A549 (cell line): ENCODE data around the gene PLCB4. TPM values are rescaled to one million over a fixed set of nuclear protein-coding genes. Genes with fewer than 3 reads are reported as not detected.

Experiments
- ATAC-seq, 2 experiments: fragments of 200-7000 bp in 1 of 2; fragments of >200 bp in 1 of 2; cut with Nextera tagmentation in 1 of 2; cut with Tn5 transposase in 1 of 2; 3 replicates each; pipeline versions ENCODE4 v1.8.0 to v1.9.1; 2018 to 2020; ENCODE audit warnings: mild to moderate bottlenecking in 1 of 2, moderate library complexity in 1 of 2
- CTCF ChIA-PET: fragments of 300-600 bp; sonication (Branson Sonifier 250); formaldehyde crosslinking; extraction: SDS; loops from one replicate; lab custom pipeline; 2021; ENCODE audit warnings: antibody characterized with exemption, inconsistent platforms; lab: Yijun Ruan, JAX
- POLR2A ChIA-PET: fragments of 350-600 bp; formaldehyde crosslinking; extraction: SDS; loops from one replicate; lab custom pipeline; 2021; ENCODE audit warnings: antibody characterized with exemption, inconsistent platforms; lab: Yijun Ruan, JAX
- DNase-seq, 2 experiments: peaks; one replicate each; pipeline versions ENCODE4 v3.0.0 to v3.0.0-alpha.2; 2011 to 2016; ENCODE audit warnings: low read depth in 1 of 2, low spot score in 1 of 2
- FAIRE-seq: peaks from 2 replicates; lab custom pipeline; 2011; peaks lifted over from hg19 to GRCh38; lab: Jason Lieb, UNC
- H3K27ac ChIP-seq, 2 experiments: fragments of >200 bp; sonication (Bioruptor Twin); formaldehyde crosslinking; 3 replicates each; pipeline ENCODE4 v1.5.1; 2016 to 2017
- H3K4me1 ChIP-seq: fragments of >200 bp; sonication (Bioruptor Twin); formaldehyde crosslinking; 3 replicates; pipeline ENCODE4 v1.6.1; 2016
- H3K4me2 ChIP-seq: fragments of >200 bp; sonication (Bioruptor Twin); formaldehyde crosslinking; 3 replicates; pipeline ENCODE4 v1.6.1; 2016
- H3K4me3 ChIP-seq: fragments of >200 bp; sonication (Bioruptor Twin); formaldehyde crosslinking; 3 replicates; pipeline ENCODE4 v1.5.1; 2016
- H3K9me3 ChIP-seq: fragments of >200 bp; sonication (Bioruptor Twin); formaldehyde crosslinking; 3 replicates; pipeline ENCODE4 v1.6.1; 2016
- CBX2 ChIP-seq: fragments of 200-600 bp; sonication (generic); IDR thresholded peaks from 2 replicates; pipeline ENCODE4 v1.6.1; 2016; ENCODE audit warnings: low read depth, mild to moderate bottlenecking, borderline replicate concordance
- CBX8 ChIP-seq: fragments of 200-600 bp; sonication (generic); IDR thresholded peaks from 2 replicates; pipeline ENCODE4 v1.6.1; 2016
- CEBPB ChIP-seq, 2 experiments: fragments of >200 bp in 1 of 2; sonication (Bioruptor Twin) in 1 of 2; formaldehyde crosslinking in 1 of 2; IDR thresholded peaks; 2 replicates each; pipeline ENCODE4 v1.6.1; 2012 to 2016
- EHMT2 ChIP-seq: fragments of 200-600 bp; sonication (generic); IDR thresholded peaks from 2 replicates; pipeline ENCODE4 v1.6.1; 2016; ENCODE audit warnings: antibody characterized with exemption, low read depth, mild to moderate bottlenecking, moderate library complexity
- EP300 ChIP-seq, 2 experiments: fragments of >200 bp; sonication (Bioruptor Twin); formaldehyde crosslinking; IDR thresholded peaks; 2 replicates in 1 of 2; 3 replicates in 1 of 2; pipeline ENCODE4 v1.6.1; 2016 to 2017
- FOSL2 ChIP-seq, 2 experiments: fragments of 450-650 bp in 1 of 2; fragments of >200 bp in 1 of 2; sonication (Bioruptor Twin) in 1 of 2; formaldehyde crosslinking; IDR thresholded peaks; 2 replicates each; pipeline versions ENCODE4 v1.5.0 to v1.6.1; 2016 to 2020; ENCODE audit warnings: mild to moderate bottlenecking in 1 of 2, moderate library complexity in 1 of 2
- HDAC2 ChIP-seq: fragments of 200-600 bp; sonication (generic); IDR thresholded peaks from 2 replicates; pipeline ENCODE4 v1.6.1; 2016
- HEYL ChIP-seq: fragments of 250-450 bp; sonication (Bioruptor Pico); IDR thresholded peaks from 2 replicates; pipeline ENCODE4 v1.8.0; 2021; ENCODE audit warnings: mild to moderate bottlenecking, moderate library complexity
- HOXB13 ChIP-seq: fragments of 250-450 bp; sonication (Bioruptor Pico); IDR thresholded peaks from 2 replicates; pipeline ENCODE4 v1.5.0; 2020; ENCODE audit warnings: low read depth, mild to moderate bottlenecking, moderate library complexity
- HOXB5 ChIP-seq: fragments of 250-450 bp; sonication (Bioruptor Pico); IDR thresholded peaks from 2 replicates; pipeline ENCODE4 v1.5.0; 2020; ENCODE audit warnings: mild to moderate bottlenecking, moderate library complexity
- KDM5A ChIP-seq: fragments of 200-600 bp; sonication (generic); IDR thresholded peaks from 2 replicates; pipeline ENCODE4 v1.6.1; 2016; ENCODE audit warnings: antibody characterized with exemption, mild to moderate bottlenecking
- MAFK ChIP-seq: fragments of 450-650 bp; IDR thresholded peaks from 2 replicates; pipeline ENCODE4 v1.6.1; 2014; ENCODE audit not compliant: partially characterized antibody
- NFE2L2 ChIP-seq: fragments of 150-350 bp; conservative IDR thresholded peaks from 2 replicates; pipeline ENCODE4 v1.6.1; 2014; ENCODE audit warnings: low read length
- PHF8 ChIP-seq: fragments of 200-600 bp; sonication (generic); IDR thresholded peaks from 2 replicates; pipeline ENCODE4 v1.6.1; 2016; ENCODE audit warnings: low read depth, mild to moderate bottlenecking, antibody characterized with exemption, moderate library complexity, borderline replicate concordance
- POLR2A ChIP-seq: IDR thresholded peaks from 2 replicates; pipeline ENCODE4 v1.6.1; 2012; ENCODE audit warnings: mild to moderate bottlenecking, low read length
- RAD21 ChIP-seq, 2 experiments: fragments of >200 bp in 1 of 2; sonication (Bioruptor Twin) in 1 of 2; formaldehyde crosslinking in 1 of 2; IDR thresholded peaks in 1 of 2; conservative IDR thresholded peaks in 1 of 2; 2 replicates in 1 of 2; 3 replicates in 1 of 2; pipeline ENCODE4 v1.6.1; 2012 to 2018; ENCODE audit warnings: inconsistent platforms in 1 of 2
- RNF2 ChIP-seq: fragments of 200-600 bp; sonication (generic); IDR thresholded peaks from 2 replicates; pipeline ENCODE4 v1.6.1; 2016; ENCODE audit warnings: low read depth, mild to moderate bottlenecking, antibody characterized with exemption, moderate library complexity, borderline replicate concordance
- TFCP2L1 ChIP-seq: fragments of 250-450 bp; sonication (Bioruptor Pico); IDR thresholded peaks from 2 replicates; pipeline ENCODE4 v1.5.0; 2021; ENCODE audit warnings: mild to moderate bottlenecking
- ZSCAN20 ChIP-seq: fragments of 250-450 bp; sonication (Bioruptor Pico); IDR thresholded peaks from 2 replicates; pipeline ENCODE4 v1.8.0; 2022; ENCODE audit warnings: mild to moderate bottlenecking, moderate library complexity
- WGBS: methylation state at CpG from one replicate; pipeline ENCODE4 v1.1.6; 2017; ENCODE audit errors: missing lambda C conversion rate; 5-methylcytosine and 5-hydroxymethylcytosine counted together
- polyA plus RNA-seq, 4 experiments: library from polyadenylated mRNA; depleted of rRNA in 3 of 4; stranded (reverse); fragments of >200 nt; fragmentation: RNase III in 1 of 4; extraction: RNeasy Plus Mini Kit Qiagen cat#74134 plus additional on column Dnase treatment in 1 of 4; gene quantifications; 2 replicates in 3 of 4; 3 replicates in 1 of 4; pipeline ENCODE4 v1.2.3, GENCODE V29; 2011 to 2017
- TF ChIP-seq, protein P1 (sequence below): IDR thresholded peaks from 2 replicates; pipeline ENCODE4 v1.6.1; 2012
- TF ChIP-seq, protein P2 (sequence below): fragments of >200 bp; sonication (Bioruptor Twin); formaldehyde crosslinking; IDR thresholded peaks from 3 replicates; pipeline ENCODE4 v1.6.1; 2016
- TF ChIP-seq, protein P3 (sequence below): fragments of >200 bp; sonication (Bioruptor Twin); formaldehyde crosslinking; IDR thresholded peaks from 3 replicates; pipeline ENCODE4 v1.5.1; 2016
- TF ChIP-seq, protein P4 (sequence below): fragments of 250-450 bp; sonication (Bioruptor Pico); IDR thresholded peaks from 2 replicates; pipeline ENCODE4 v1.5.0; 2020; ENCODE audit warnings: low read depth, mild to moderate bottlenecking, moderate library complexity
- TF ChIP-seq, protein P5 (sequence below): fragments of 450-650 bp; IDR thresholded peaks from 2 replicates; pipeline ENCODE4 v1.6.1; 2014; ENCODE audit warnings: antibody characterized with exemption

The PLCB4 gene
- polyA plus RNA-seq, 2 of the 4 experiments (the other 2 are of a cell fraction): 17.1 to 32.1 TPM

DNA sequence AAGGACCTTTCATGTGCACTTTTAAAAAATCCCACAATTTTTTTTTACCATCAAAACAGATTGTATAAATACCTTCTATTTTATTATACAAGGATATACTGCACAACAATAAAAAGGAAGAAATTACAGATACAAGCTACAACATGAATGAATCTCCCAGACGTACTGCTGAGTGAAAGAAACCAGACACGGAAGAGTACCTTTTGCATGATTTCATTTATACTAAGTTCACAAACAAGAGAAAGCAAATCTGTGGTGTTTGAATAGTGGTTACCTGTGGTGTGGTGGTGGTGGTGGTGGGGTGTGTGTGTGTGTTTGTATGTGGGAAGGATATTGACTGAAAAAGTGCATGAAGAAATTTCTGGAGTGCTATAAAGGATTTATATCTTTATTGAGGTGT, 6.8 kb upstream of the PLCB4 start:
- no peak overlapping the region for H3K27ac ChIP-seq
- no peak for TF ChIP-seq RNF2
- peaks cover 21% of the 10 kb centered on the region for H3K4me1 ChIP-seq
- ChIA-PET POLR2A (interaction anchor here (0.6 kb wide), 1 partner anchor 16 kb away, joined by 3 read pairs; no protein-coding TSS in a partner anchor), CTCF (interaction anchor here (0.7 to 0.8 kb wide), 2 partner anchors 187 to 331 kb away, joined by 3 read pairs; no protein-coding TSS in a partner anchor)
- 86% methylated on average over 2 of the region's 2 CpGs for WGBS
- ATAC-seq (no peak), DNase-seq (no peak), FAIRE-seq (no peak)
- H3K4me2 ChIP-seq: no peak overlapping the region
- H3K9me3 ChIP-seq: no peaks in the 10 kb centered on the region
- no peak overlapping the region for H3K4me3 ChIP-seq

DNA sequence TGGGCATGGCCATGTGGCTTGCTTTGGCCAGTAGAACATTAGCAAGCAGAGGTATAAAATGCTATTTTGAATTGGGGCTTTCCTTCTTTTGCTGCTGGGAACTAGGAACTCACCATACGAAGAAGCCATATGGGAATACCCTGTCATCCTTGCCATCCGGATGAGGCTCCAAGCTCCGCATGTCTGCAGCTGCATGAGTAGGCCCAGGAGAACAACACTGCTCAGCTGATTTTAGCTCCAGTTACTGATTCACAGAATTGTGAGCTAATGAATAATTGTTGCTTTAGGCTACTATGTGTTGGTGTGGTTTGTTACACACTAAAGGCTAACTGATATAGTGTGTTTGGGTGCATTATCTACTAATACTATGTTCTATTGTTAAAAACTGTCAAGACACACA, 2.7 kb upstream of the PLCB4 start:
- DNase-seq (peak in 1 of 2 experiments; percentile 37), FAIRE-seq (peak; percentile 79), ATAC-seq (no peak)
- Histone ChIP-seq H3K4me3 (no peak overlapping the region), H3K27ac (peak overlapping the region; percentile 90 to 97; a peak in 4 of 6 replicates), H3K4me1 (peaks cover 32% of the 10 kb centered on the region), H3K9me3 (no peaks in the 10 kb centered on the region)
- POLR2A ChIA-PET: no interaction called here
- no peak for TF ChIP-seq CBX2
- TF ChIP-seq MAFK: peak; percentile 43
- TF ChIP-seq, protein P1, sequence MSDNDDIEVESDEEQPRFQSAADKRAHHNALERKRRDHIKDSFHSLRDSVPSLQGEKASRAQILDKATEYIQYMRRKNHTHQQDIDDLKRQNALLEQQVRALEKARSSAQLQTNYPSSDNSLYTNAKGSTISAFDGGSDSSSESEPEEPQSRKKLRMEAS: peak; percentile 50; the same call in 1 of the 2 replicates
- TF ChIP-seq, all 56 proteins: peak for 2
- 44% methylated on average over 3 of the region's 3 CpGs for WGBS
- CTCF ChIA-PET: interaction anchor here (0.7 to 7.6 kb wide), 5 partner anchors 10 to 293 kb away, joined by 3 to 42 read pairs (median 3); no protein-coding TSS in a partner anchor
- H3K4me2 ChIP-seq: peak overlapping the region; percentile 79; the same call in 2 of the 3 replicates

DNA sequence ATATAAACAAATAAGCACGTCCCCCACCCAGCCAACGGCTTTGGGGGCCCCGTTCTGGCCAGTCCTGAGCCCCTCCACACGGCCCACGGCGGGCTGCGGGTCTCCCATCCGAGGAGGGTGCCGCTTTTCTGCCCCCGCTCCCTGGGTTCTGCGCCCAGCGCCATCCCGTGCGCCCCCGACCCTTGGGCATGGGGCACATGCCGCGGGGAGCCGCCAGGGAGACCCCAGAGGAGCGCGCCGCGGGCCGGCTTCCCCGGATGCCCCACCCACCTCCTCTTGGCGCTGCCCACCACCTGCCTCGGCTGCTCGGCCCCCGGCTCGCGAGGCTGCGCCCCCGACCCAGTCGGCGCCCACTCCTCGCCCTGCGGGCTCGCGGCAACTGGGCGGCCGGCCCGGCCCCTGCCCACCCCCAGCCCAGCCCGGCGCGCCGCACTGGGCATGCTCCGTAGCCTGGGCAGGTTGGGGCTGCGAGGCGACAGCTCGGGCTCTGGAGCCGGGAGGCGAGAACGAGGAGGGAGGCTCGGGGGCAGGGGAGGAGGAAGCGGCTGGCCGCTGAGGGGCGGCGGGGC, 570 bp upstream of the PLCB4 start:
- 0% methylated on average over 11 of the region's 57 CpGs for WGBS
- POLR2A ChIA-PET: interaction anchor here (0.6 to 1.5 kb wide), 7 partner anchors 22 to 280 kb away, joined by 3 to 6 read pairs (median 3); no protein-coding TSS in a partner anchor
- peak overlapping the region; percentile 79 for H3K4me2 ChIP-seq
- H3K4me3 ChIP-seq: peak overlapping the region; percentile 85
- ATAC-seq: peak; percentile 73 to 80
- DNase-seq: peak; percentile 72 to 75
- TF ChIP-seq HDAC2 (no peak), ZSCAN20 (CRISPR knock-in tag) (no peak), TFCP2L1 (CRISPR knock-in tag) (0 out of 2 replicates have a peak, but pooled peaks have one; percentile 40), CBX8 (no peak), HOXB13 (no peak), KDM5A (no peak), EHMT2 (no peak), PHF8 (peak; percentile 55; the same call in 1 of the 2 replicates), HEYL (CRISPR knock-in tag) (no peak), POLR2A (peak; percentile 68)
- TF ChIP-seq, protein P2, sequence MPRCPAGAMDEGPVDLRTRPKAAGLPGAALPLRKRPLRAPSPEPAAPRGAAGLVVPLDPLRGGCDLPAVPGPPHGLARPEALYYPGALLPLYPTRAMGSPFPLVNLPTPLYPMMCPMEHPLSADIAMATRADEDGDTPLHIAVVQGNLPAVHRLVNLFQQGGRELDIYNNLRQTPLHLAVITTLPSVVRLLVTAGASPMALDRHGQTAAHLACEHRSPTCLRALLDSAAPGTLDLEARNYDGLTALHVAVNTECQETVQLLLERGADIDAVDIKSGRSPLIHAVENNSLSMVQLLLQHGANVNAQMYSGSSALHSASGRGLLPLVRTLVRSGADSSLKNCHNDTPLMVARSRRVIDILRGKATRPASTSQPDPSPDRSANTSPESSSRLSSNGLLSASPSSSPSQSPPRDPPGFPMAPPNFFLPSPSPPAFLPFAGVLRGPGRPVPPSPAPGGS: peak; percentile 22; the same call in 1 of the 3 replicates
- TF ChIP-seq, all 56 proteins: peak for 4
- CTCF ChIA-PET: interaction anchor here (0.6 to 8.7 kb wide), 3 partner anchors 130 to 291 kb away, joined by 3 to 42 read pairs (median 42); no protein-coding TSS in a partner anchor
- Histone ChIP-seq H3K27ac (peak overlapping the region; percentile 90 to 97), H3K4me1 (peaks cover 53% of the 10 kb centered on the region), H3K9me3 (no peaks in the 10 kb centered on the region)
- FAIRE-seq: no peak

DNA sequence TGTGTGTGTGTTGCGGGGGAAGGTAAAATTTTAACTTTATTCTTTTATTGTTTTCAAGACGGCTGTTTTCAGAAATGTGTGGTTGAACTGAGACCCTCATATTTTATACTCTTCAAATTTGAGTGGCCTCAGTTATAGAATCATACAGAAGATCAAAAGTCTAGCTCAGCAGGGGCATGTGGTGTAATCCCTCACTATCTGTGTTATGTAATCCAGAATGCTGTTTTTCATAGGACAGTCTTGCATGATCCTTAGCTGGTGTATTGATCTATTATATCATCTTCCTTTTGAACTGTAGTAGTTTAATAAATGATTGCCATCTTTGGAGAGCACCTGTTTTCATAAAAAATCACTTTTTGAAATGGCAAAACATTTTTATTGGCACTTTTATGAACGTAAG, 1.4 kb downstream of the PLCB4 start:
- Histone ChIP-seq H3K27ac (peak overlapping the region; percentile 54 to 90; a peak in 5 of 6 replicates), H3K4me2 (peak overlapping the region; percentile 79), H3K4me1 (peaks cover 71% of the 10 kb centered on the region), H3K4me3 (peak overlapping the region; percentile 85), H3K9me3 (no peaks in the 10 kb centered on the region)
- FAIRE-seq (peak; percentile 81), DNase-seq (no peak), ATAC-seq (no peak)
- POLR2A ChIA-PET: no interaction called here
- CTCF ChIA-PET: interaction anchor here (0.6 to 8.7 kb wide), 6 partner anchors 21 to 311 kb away, joined by 3 to 42 read pairs (median 4); no protein-coding TSS in a partner anchor
- 40% methylated on average over 3 of the region's 3 CpGs for WGBS
- no peak for TF ChIP-seq HOXB5 (CRISPR knock-in tag)
- TF ChIP-seq, protein P1: peak; percentile 51; the same call in 1 of the 2 replicates
- TF ChIP-seq HOXB13: no peak
- no peak for TF ChIP-seq EP300 (IDR thresholded peaks at IDR 0.05)
- no peak for TF ChIP-seq RAD21 (conservative IDR thresholded peaks at IDR 0.05 in 1 of 2, IDR thresholded peaks at IDR 0.05 in 1 of 2)
- no peak for TF ChIP-seq FOSL2 (IDR thresholded peaks at IDR 0.05)
- TF ChIP-seq FOSL2 (CRISPR knock-in tag; IDR thresholded peaks at IDR 0.05): no peak
- no peak for TF ChIP-seq NFE2L2
- TF ChIP-seq, protein P3, sequence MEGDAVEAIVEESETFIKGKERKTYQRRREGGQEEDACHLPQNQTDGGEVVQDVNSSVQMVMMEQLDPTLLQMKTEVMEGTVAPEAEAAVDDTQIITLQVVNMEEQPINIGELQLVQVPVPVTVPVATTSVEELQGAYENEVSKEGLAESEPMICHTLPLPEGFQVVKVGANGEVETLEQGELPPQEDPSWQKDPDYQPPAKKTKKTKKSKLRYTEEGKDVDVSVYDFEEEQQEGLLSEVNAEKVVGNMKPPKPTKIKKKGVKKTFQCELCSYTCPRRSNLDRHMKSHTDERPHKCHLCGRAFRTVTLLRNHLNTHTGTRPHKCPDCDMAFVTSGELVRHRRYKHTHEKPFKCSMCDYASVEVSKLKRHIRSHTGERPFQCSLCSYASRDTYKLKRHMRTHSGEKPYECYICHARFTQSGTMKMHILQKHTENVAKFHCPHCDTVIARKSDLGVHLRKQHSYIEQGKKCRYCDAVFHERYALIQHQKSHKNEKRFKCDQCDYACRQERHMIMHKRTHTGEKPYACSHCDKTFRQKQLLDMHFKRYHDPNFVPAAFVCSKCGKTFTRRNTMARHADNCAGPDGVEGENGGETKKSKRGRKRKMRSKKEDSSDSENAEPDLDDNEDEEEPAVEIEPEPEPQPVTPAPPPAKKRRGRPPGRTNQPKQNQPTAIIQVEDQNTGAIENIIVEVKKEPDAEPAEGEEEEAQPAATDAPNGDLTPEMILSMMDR: no peak
- TF ChIP-seq, protein P4, sequence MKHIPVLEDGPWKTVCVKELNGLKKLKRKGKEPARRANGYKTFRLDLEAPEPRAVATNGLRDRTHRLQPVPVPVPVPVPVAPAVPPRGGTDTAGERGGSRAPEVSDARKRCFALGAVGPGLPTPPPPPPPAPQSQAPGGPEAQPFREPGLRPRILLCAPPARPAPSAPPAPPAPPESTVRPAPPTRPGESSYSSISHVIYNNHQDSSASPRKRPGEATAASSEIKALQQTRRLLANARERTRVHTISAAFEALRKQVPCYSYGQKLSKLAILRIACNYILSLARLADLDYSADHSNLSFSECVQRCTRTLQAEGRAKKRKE: no peak
- TF ChIP-seq CEBPB (IDR thresholded peaks at IDR 0.05): peak; percentile 67 to 74; a peak in 3 of 4 replicates
- TF ChIP-seq EHMT2: no peak
- TF ChIP-seq, protein P5, sequence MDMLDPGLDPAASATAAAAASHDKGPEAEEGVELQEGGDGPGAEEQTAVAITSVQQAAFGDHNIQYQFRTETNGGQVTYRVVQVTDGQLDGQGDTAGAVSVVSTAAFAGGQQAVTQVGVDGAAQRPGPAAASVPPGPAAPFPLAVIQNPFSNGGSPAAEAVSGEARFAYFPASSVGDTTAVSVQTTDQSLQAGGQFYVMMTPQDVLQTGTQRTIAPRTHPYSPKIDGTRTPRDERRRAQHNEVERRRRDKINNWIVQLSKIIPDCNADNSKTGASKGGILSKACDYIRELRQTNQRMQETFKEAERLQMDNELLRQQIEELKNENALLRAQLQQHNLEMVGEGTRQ: no peak
